Esophagus muscularis mucosa (tissue), 4 donors: ENCODE measurements around the gene ZNF320. TPM values are rescaled to one million over a fixed set of nuclear protein-coding genes. Genes with fewer than 3 reads are reported as not detected.
"Not testable (repeated sequence)": the region's sequence is repeated elsewhere in the genome, so short reads cannot be mapped to it uniquely, and the experiment has no call there.

Experiments
- DNase-seq: peaks from one replicate; pipeline ENCODE4 v3.0.0-alpha.2; 2017; ENCODE audit errors: extremely low spot score
- H3K27ac ChIP-seq, 4 donors: fragments of 200-600 bp; sonication (generic); replicated peaks in 1 of 4; 1 replicate in 3 of 4; 2 replicates in 1 of 4; pipeline ENCODE4 v1.5.1; 2016 to 2019; ENCODE audit warnings: mild to moderate bottlenecking in 1 of 4
- H3K27me3 ChIP-seq, 4 donors: fragments of 200-600 bp; sonication (generic); one replicate each; pipeline versions ENCODE4 v1.5.1 to v1.6.0; 2016 to 2019
- H3K36me3 ChIP-seq, 4 donors: fragments of 200-600 bp; sonication (generic); one replicate each; pipeline ENCODE4 v1.5.1; 2016 to 2019
- H3K4me1 ChIP-seq, 4 donors: fragments of 200-600 bp; sonication (generic); one replicate each; pipeline ENCODE4 v1.5.1; 2016 to 2019
- H3K4me3 ChIP-seq, 4 donors: fragments of 200-600 bp; sonication (generic); 1 replicate in 2 of 4; 2 replicates in 2 of 4; pipeline ENCODE4 v1.5.1; 2016 to 2019; ENCODE audit warnings: mild to moderate bottlenecking in 4 of 4, moderate library complexity in 1 of 4
- H3K9me3 ChIP-seq, 4 donors: fragments of 200-600 bp; sonication (generic); 1 replicate in 3 of 4; 2 replicates in 1 of 4; pipeline ENCODE4 v1.5.1; 2016 to 2019
- CTCF ChIP-seq, 3 experiments: fragments of 200-600 bp in 2 of 3; fragments of 450-650 bp in 1 of 3; sonication (generic) in 2 of 3; IDR thresholded peaks; one replicate each; pipeline ENCODE4 v1.5.1; 2017 to 2019; ENCODE audit warnings: antibody characterized with exemption in 3 of 3, mild to moderate bottlenecking in 2 of 3, moderate library complexity in 1 of 3
- EP300 ChIP-seq: sonication (generic); formaldehyde crosslinking; IDR thresholded peaks from one replicate; pipeline ENCODE4 v1.6.1; 2017; ENCODE audit warnings: antibody characterized with exemption
- POLR2A ChIP-seq: fragments of 450-650 bp; IDR thresholded peaks from one replicate; pipeline ENCODE4 v1.6.1; 2017; ENCODE audit warnings: antibody characterized with exemption, moderate library complexity, mild to moderate bottlenecking, low read depth
- POLR2AphosphoS5 ChIP-seq, 2 donors: sonication (generic); formaldehyde crosslinking; IDR thresholded peaks; one replicate each; pipeline ENCODE4 v1.6.1; 2017; ENCODE audit warnings: antibody characterized with exemption in 2 of 2
- WGBS: methylation state at CpG from one replicate; pipeline ENCODE4 v1.1.5; 2018; 5-methylcytosine and 5-hydroxymethylcytosine counted together
- intact Hi-C: fragments of 100-400 bp; cut with DNase I; formaldehyde crosslinking; loops from one replicate; pipeline ENCODE4 v1.15.1; 2023
- total RNA-seq, 4 donors: library from RNA; depleted of rRNA; stranded (reverse); fragments of >200 nt; gene quantifications; one replicate each; pipeline versions ENCODE4 v1.1.0 to v1.2.1, GENCODE V29; 2016

The ZNF320 gene
- total RNA-seq, 4 donors from 2014 or later: 4.2 to 11.6 (median 10.2) TPM

DNA sequence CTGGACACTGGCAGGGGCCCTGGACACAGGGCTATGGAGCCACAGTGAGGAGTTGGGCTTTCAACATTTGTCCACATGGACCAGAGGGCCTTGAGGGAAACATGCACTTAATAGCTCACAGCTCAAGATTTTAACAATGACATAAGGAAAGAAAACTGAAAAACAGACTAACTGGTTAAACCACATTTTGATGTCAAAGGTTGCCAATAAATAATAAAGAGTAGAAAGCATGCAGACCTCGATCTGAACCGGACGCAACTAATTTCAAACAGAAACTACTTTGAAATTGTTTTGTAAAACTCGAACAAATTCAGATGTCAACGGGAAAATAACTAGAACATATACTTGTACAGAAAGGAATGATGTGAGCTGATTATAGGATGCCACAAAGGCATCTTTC, 41.3 kb upstream of the ZNF320 start:
- WGBS: 69% methylated on average over 5 of the region's 5 CpGs
- no peaks in the 10 kb centered on the region for H3K9me3 ChIP-seq
- H3K4me1 ChIP-seq: peaks cover 10 to 24% (median 16%) of the 10 kb centered on the region in 4 donors
- peaks cover 0 to 8% (median 3%) of the 10 kb centered on the region in 4 donors for H3K36me3 ChIP-seq
- H3K4me3 ChIP-seq: no peak overlapping the region
- intact Hi-C loops: no loop called here
- H3K27ac ChIP-seq: no peak overlapping the region
- no peaks in the 10 kb centered on the region for H3K27me3 ChIP-seq
- TF ChIP-seq EP300 (no peak), POLR2A (no peak), CTCF (IDR thresholded peaks at IDR 0.05) (no peak), POLR2AphosphoS5 (IDR thresholded peaks at IDR 0.05) (no peak)
- no peak for DNase-seq

- no peaks in the 10 kb centered on the region for H3K9me3 ChIP-seq
- peaks cover 0 to 8% (median 3%) of the 10 kb centered on the region in 4 donors for H3K36me3 ChIP-seq
- H3K4me3 ChIP-seq: no peak overlapping the region
- peaks cover 3 to 13% (median 9%) of the 10 kb centered on the region in 4 donors for H3K4me1 ChIP-seq
- no peak overlapping the region for H3K27ac ChIP-seq
- 95% methylated on average over 3 of the region's 7 CpGs for WGBS
- no peak for TF ChIP-seq POLR2AphosphoS5 (IDR thresholded peaks at IDR 0.05)
- no peak for TF ChIP-seq CTCF (IDR thresholded peaks at IDR 0.05)
- no peak for TF ChIP-seq POLR2A
- TF ChIP-seq EP300: no peak
- DNase-seq: no peak
- no peaks in the 10 kb centered on the region for H3K27me3 ChIP-seq
- intact Hi-C loops: no loop called here
These were observed 39.5 kb upstream of the ZNF320 start for GRCh38 chr19:52936954-52937325.

GRCh38 chr19:52936151-52936953, 38.9 kb upstream of the ZNF320 start:
- H3K4me3 ChIP-seq: no peak overlapping the region
- no peaks in the 10 kb centered on the region for H3K9me3 ChIP-seq
- 79% methylated on average over 12 of the region's 12 CpGs for WGBS
- intact Hi-C loops: no loop called here
- H3K27me3 ChIP-seq: no peaks in the 10 kb centered on the region
- peaks cover 0 to 8% (median 3%) of the 10 kb centered on the region in 4 donors for H3K36me3 ChIP-seq
- DNase-seq: no peak
- H3K4me1 ChIP-seq: peaks cover under 1 to 7% (median 5%) of the 10 kb centered on the region in 4 donors
- TF ChIP-seq POLR2A (no peak), POLR2AphosphoS5 (IDR thresholded peaks at IDR 0.05) (no peak), CTCF (IDR thresholded peaks at IDR 0.05) (no peak), EP300 (no peak)
- H3K27ac ChIP-seq: no peak overlapping the region

DNA sequence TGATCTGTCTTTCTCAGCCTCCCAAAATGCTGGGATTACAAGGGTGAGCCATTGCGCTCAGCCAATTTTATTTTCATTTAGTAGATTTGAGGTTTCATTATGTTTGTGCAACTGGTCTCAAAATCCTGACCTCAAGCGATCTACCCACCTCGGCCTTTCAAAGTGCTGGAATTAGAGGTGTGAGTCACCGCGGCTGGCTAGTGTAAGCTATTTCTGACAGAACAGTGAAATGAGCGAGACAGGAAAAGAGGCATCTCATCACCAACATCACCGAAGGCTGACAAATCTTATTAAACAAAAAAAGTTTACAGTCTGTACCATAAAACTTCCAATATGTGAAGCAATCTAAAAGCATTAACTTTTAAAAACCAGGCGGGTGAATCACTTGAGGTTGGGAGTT, 38.0 kb upstream of the ZNF320 start:
- no peak overlapping the region for H3K4me3 ChIP-seq
- DNase-seq: no peak
- 82% methylated on average over 8 of the region's 8 CpGs for WGBS
- peaks cover 0 to 8% (median 3%) of the 10 kb centered on the region in 4 donors for H3K36me3 ChIP-seq
- H3K27me3 ChIP-seq: no peaks in the 10 kb centered on the region
- intact Hi-C loops: no loop called here
- TF ChIP-seq POLR2A: no peak
- no peak for TF ChIP-seq EP300
- TF ChIP-seq CTCF (IDR thresholded peaks at IDR 0.05): no peak
- no peak for TF ChIP-seq POLR2AphosphoS5 (IDR thresholded peaks at IDR 0.05)
- no peaks in the 10 kb centered on the region for H3K4me1 ChIP-seq
- H3K9me3 ChIP-seq: no peaks in the 10 kb centered on the region
- no peak overlapping the region for H3K27ac ChIP-seq

DNA sequence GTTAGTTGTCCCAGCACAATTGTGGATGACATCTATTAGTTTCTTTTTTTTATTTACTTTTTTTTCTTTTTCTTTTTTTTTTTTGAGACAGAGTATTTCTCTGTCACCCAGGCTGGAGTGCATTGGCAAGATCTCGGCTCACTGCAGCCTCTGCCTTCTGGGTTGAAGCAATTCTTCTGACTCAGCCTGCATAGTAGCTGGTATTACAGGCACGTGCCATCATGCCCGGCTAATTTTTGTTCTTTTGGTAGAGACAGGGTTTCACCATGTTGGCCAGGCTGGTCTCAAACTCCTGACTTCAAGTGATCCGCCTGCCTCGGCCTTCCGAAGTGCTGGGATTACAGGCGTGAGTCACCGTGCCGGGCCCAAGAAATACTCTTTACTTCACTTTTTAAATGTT, 27.2 kb upstream of the ZNF320 start:
- H3K27ac ChIP-seq: not testable (repeated sequence)

More for the DNA sequence above, 27.2 kb upstream of the ZNF320 start:
- peaks cover 7 to 20% (median 18%) of the 10 kb centered on the region in 4 donors for H3K4me1 ChIP-seq
- H3K4me3 ChIP-seq, intact Hi-C loops, DNase-seq, H3K9me3 ChIP-seq, H3K27me3 ChIP-seq: not testable (repeated sequence)
- H3K36me3 ChIP-seq: peaks cover 7 to 15% (median 12%) of the 10 kb centered on the region in 4 donors
- WGBS: 95% methylated on average over 9 of the region's 9 CpGs
